Measurements from ENCODE around the gene CSTPP1. TPM values are rescaled to one million over a fixed set of nuclear protein-coding genes. Genes with fewer than 3 reads are reported as not detected.
A peak's percentile ranks its signal among the peaks of the same experiment; 100 is the strongest.

The CSTPP1 gene
- total and polyA plus RNA-seq, 2 of the 8 experiments (the other 6 are each of a cell fraction or from before 2014, with no cell fraction given): 24.2 to 28.7 TPM

DNA sequence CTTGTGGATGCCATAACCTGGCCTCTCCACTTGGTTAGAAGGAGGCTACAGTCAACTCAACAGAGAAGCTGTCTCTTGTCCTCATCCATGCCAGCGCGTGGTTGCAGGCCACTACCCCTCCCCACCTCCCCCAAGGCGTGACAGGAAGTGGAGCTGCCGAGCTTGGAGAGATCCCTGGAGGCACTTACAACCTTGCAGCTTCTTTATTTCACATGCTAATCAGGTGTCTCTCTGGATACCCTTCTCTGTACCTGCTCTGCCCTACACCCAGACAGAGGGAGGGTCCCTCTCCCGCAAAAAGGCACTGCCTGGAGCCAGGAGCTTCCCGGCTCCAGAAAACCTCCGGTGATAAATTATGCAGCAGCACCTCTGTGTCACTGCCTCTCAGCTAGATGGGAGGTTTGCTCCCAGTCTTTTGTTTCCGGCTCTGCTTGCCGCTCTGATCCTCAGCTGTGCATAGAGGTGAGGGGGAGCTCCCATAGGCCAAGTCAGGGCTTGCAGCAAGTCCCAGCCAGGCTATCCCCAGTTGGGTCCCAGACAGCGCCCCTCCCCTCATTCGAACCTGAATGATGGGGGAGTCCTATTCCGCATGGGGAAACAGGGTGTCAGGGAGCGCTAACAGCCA is 23.9 kb upstream of the CSTPP1 start (continued):
- no peak for TF ChIP-seq BACH1 (IDR thresholded peaks at IDR 0.05; ENCODE audit: low read length)
- no peak for TF ChIP-seq SUZ12 (IDR thresholded peaks at IDR 0.05; ENCODE audit: low read length)
- TF ChIP-seq BCL11A (IDR thresholded peaks at IDR 0.05; ENCODE audit: low read depth in 2 of 2, low read length in 2 of 2): no peak
- TF ChIP-seq, protein P1, sequence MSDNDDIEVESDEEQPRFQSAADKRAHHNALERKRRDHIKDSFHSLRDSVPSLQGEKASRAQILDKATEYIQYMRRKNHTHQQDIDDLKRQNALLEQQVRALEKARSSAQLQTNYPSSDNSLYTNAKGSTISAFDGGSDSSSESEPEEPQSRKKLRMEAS (IDR thresholded peaks at IDR 0.05): peak; percentile 84
- TF ChIP-seq YY1 (IDR thresholded peaks at IDR 0.05; ENCODE audit: low read depth, low read length): no peak
- peak; percentile 70 for TF ChIP-seq RBBP5 (IDR thresholded peaks at IDR 0.05; ENCODE audit: borderline replicate concordance, low read depth, low read length)
- TF ChIP-seq NRF1 (IDR thresholded peaks at IDR 0.05; ENCODE audit: low read depth, low read length): no peak
- TF ChIP-seq SIN3A (conservative IDR thresholded peaks at IDR 0.05 in 1 of 2, IDR thresholded peaks at IDR 0.05 in 1 of 2; ENCODE audit: low read depth in 1 of 2, low read length in 2 of 2): peak in 1 of 2 experiments; percentile 88; a peak in 2 of 4 replicates
- peak in 1 of 2 experiments; percentile 95; a peak in 2 of 4 replicates for TF ChIP-seq HDAC2 (IDR thresholded peaks at IDR 0.05; ENCODE audit: borderline replicate concordance in 1 of 2, low read depth in 2 of 2, low read length in 2 of 2)
- peak; percentile 37; the same call in 1 of the 2 replicates for TF ChIP-seq TAF1 (IDR thresholded peaks at IDR 0.05; ENCODE audit: low read depth, low read length)
- peak; percentile 58 for TF ChIP-seq SAP30 (IDR thresholded peaks at IDR 0.05; ENCODE audit: insufficient read depth, insufficient replicate concordance, low read length)
- TF ChIP-seq CHD2 (IDR thresholded peaks at IDR 0.05; ENCODE audit: low read length): peak; percentile 57; the same call in 1 of the 2 replicates
- no peak for TF ChIP-seq ZNF274 (IDR thresholded peaks at IDR 0.05; ENCODE audit: borderline replicate concordance, extremely low read depth, low read length)
- peak; percentile 54; the same call in 1 of the 2 replicates for TF ChIP-seq TBP (IDR thresholded peaks at IDR 0.05; ENCODE audit: low read depth, low read length)
- no peak for TF ChIP-seq CBX8 (IDR thresholded peaks at IDR 0.05; ENCODE audit: borderline replicate concordance, low read depth, low read length)
- no peak for TF ChIP-seq CEBPB (IDR thresholded peaks at IDR 0.05; ENCODE audit: low read depth, low read length)
